Mammary epithelial cell (primary cell): ENCODE results near the gene TET1.

Source experiments
- EZH2 ChIP-seq: IDR thresholded peaks from 2 replicates; pipeline ENCODE4 v1.6.1; 2012; ENCODE audit warnings: low read length, inconsistent platforms, borderline replicate concordance
- TF ChIP-seq, protein P1 (sequence below), 2 donors: IDR thresholded peaks in 1 of 2; conservative IDR thresholded peaks in 1 of 2; 2 replicates each; pipeline ENCODE4 v1.5.1; 2011 to 2012; ENCODE audit warnings: inconsistent platforms in 2 of 2, low read length in 2 of 2, mild to moderate bottlenecking in 2 of 2, control low read depth in 1 of 2, low read depth in 1 of 2; ENCODE audit not compliant: insufficient read depth in 1 of 2; ENCODE audit errors: extremely low read depth in 1 of 2

DNA sequence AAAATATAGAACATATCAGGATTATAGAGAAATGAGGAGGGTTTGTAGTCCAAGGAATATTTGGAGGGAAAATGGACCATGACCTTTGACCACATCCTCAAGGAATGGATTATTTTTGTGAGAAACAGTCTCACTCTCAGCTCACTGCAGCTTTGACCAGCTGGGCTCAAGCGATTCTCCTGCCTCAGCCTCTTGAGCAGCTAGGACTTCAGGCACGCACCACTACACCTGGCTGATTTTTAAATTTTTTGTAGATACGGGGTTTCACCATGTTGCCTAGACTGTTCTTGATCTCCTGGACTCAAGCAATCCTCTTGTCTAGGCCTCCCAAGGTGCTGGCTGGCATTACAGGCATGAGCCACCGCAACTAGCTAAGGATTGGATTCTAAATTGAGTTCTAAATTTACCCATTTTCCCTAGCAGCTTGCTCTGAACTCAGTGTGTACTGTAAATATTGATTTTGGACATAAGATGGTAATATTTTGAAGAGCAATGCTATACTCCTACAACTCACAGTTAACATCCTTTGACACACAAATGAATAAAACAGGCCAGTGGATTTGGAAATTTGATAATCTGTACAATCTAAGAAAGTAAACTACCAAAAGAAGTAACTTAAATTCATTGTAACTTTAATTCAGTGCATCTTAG is 73.8 kb downstream of the TET1 start:
- TF ChIP-seq, protein P1, sequence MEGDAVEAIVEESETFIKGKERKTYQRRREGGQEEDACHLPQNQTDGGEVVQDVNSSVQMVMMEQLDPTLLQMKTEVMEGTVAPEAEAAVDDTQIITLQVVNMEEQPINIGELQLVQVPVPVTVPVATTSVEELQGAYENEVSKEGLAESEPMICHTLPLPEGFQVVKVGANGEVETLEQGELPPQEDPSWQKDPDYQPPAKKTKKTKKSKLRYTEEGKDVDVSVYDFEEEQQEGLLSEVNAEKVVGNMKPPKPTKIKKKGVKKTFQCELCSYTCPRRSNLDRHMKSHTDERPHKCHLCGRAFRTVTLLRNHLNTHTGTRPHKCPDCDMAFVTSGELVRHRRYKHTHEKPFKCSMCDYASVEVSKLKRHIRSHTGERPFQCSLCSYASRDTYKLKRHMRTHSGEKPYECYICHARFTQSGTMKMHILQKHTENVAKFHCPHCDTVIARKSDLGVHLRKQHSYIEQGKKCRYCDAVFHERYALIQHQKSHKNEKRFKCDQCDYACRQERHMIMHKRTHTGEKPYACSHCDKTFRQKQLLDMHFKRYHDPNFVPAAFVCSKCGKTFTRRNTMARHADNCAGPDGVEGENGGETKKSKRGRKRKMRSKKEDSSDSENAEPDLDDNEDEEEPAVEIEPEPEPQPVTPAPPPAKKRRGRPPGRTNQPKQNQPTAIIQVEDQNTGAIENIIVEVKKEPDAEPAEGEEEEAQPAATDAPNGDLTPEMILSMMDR (conservative IDR thresholded peaks at IDR 0.05 in 1 of 2, IDR thresholded peaks at IDR 0.05 in 1 of 2; ENCODE audit: extremely low read depth in 1 of 2, insufficient read depth in 1 of 2, low read depth in 1 of 2, low read length in 2 of 2) = no peak
- no peak for TF ChIP-seq EZH2
